ENCODE measurements around the gene ADCY5. TPM values are rescaled to one million over a fixed set of nuclear protein-coding genes. Genes with fewer than 3 reads are reported as not detected.

Gene ADCY5
- total and polyA plus RNA-seq, 2 donors from 2014 or later, result 7.1 to 33.6 TPM

GRCh38 chr3:123299581-123299980, 149.3 kb downstream of the ADCY5 start:
- Histone ChIP-seq H3K9me3 (ENCODE audit: control insufficient read depth in 2 of 3, insufficient read depth in 1 of 3, low read length in 3 of 3) (no peaks in the 10 kb centered on the region), H3K27ac (ENCODE audit: low read depth in 2 of 2, low read length in 2 of 2) (no peak overlapping the region), H3K4me3 (ENCODE audit: low read length in 3 of 3) (no peak overlapping the region), H3K36me3 (ENCODE audit: control insufficient read depth in 2 of 3, insufficient read depth in 3 of 3, low read length in 3 of 3) (peaks cover 0 to 10% (median 3%) of the 10 kb centered on the region in 3 donors), H3K9ac (ENCODE audit: low read length in 3 of 3) (no peak overlapping the region), H3K27me3 (ENCODE audit: control insufficient read depth, insufficient read depth, low read length) (no peaks in the 10 kb centered on the region), H3K4me1 (ENCODE audit: control insufficient read depth in 2 of 3, insufficient read depth in 2 of 3, low read depth in 1 of 3, low read length in 3 of 3) (no peaks in the 10 kb centered on the region)
- DNase-seq (peak in 1 of 5 donors; percentile 32), FAIRE-seq (no peak)
- intact Hi-C loops (cut with DNase I), result no loop called here
- no peak for TF ChIP-seq CTCF (IDR thresholded peaks at IDR 0.05; ENCODE audit: borderline replicate concordance, extremely low read depth, insufficient read depth)

GRCh38 chr3:123298903-123299302, 150.0 kb downstream of the ADCY5 start:
- Histone ChIP-seq H3K9me3 (ENCODE audit: control insufficient read depth in 2 of 3, insufficient read depth in 1 of 3, low read length in 3 of 3) (no peaks in the 10 kb centered on the region), H3K9ac (ENCODE audit: low read length in 3 of 3) (no peak overlapping the region), H3K4me3 (ENCODE audit: low read length in 3 of 3) (no peak overlapping the region), H3K27me3 (ENCODE audit: control insufficient read depth, insufficient read depth, low read length) (no peaks in the 10 kb centered on the region), H3K4me1 (ENCODE audit: control insufficient read depth in 2 of 3, insufficient read depth in 2 of 3, low read depth in 1 of 3, low read length in 3 of 3) (no peaks in the 10 kb centered on the region), H3K27ac (ENCODE audit: low read depth in 2 of 2, low read length in 2 of 2) (no peak overlapping the region), H3K36me3 (ENCODE audit: control insufficient read depth in 2 of 3, insufficient read depth in 3 of 3, low read length in 3 of 3) (peaks cover 0 to 12% (median 3%) of the 10 kb centered on the region in 3 donors)
- intact Hi-C loops (cut with DNase I), result no loop called here
- FAIRE-seq (no peak), DNase-seq (no peak)
- TF ChIP-seq CTCF (IDR thresholded peaks at IDR 0.05; ENCODE audit: borderline replicate concordance, extremely low read depth, insufficient read depth), result no peak

GRCh38 chr3:123297627-123297899, 151.3 kb downstream of the ADCY5 start:
- peaks cover 0 to 10% (median 3%) of the 10 kb centered on the region in 3 donors for H3K36me3 ChIP-seq (ENCODE audit: control insufficient read depth in 2 of 3, insufficient read depth in 3 of 3, low read length in 3 of 3)
- DNase-seq, result no peak
- H3K9ac ChIP-seq (ENCODE audit: low read length in 3 of 3), result no peak overlapping the region
- no peak overlapping the region for H3K27ac ChIP-seq (ENCODE audit: low read depth in 2 of 2, low read length in 2 of 2)
- intact Hi-C loops (cut with DNase I), result no loop called here
- no peak for FAIRE-seq
- H3K4me3 ChIP-seq (ENCODE audit: low read length in 3 of 3), result no peak overlapping the region
- TF ChIP-seq CTCF (IDR thresholded peaks at IDR 0.05; ENCODE audit: borderline replicate concordance, extremely low read depth, insufficient read depth), result no peak
- H3K4me1 ChIP-seq (ENCODE audit: control insufficient read depth in 2 of 3, insufficient read depth in 2 of 3, low read depth in 1 of 3, low read length in 3 of 3), result no peaks in the 10 kb centered on the region
- H3K27me3 ChIP-seq (ENCODE audit: control insufficient read depth, insufficient read depth, low read length), result no peaks in the 10 kb centered on the region
- H3K9me3 ChIP-seq (ENCODE audit: control insufficient read depth in 2 of 3, insufficient read depth in 1 of 3, low read length in 3 of 3), result no peaks in the 10 kb centered on the region
